ENCODE data around the gene TRIOBP. TPM values are rescaled to one million over a fixed set of nuclear protein-coding genes. Genes with fewer than 3 reads are reported as not detected.

The TRIOBP gene
- total and polyA plus RNA-seq, 2 donors from 2014 or later: 32.1 to 125 TPM

- no peak overlapping the region for H3K27ac ChIP-seq (ENCODE audit: low read depth in 2 of 2, low read length in 2 of 2)
Observed at GRCh38 chr22:37744589-37744988, 47.7 kb downstream of the TRIOBP start.

GRCh38 chr22:37745548-37746365, 48.9 kb downstream of the TRIOBP start:
- H3K36me3 ChIP-seq (ENCODE audit: control insufficient read depth in 2 of 3, insufficient read depth in 3 of 3, low read length in 3 of 3): no peaks in the 10 kb centered on the region
- H3K9me3 ChIP-seq (ENCODE audit: control insufficient read depth in 2 of 3, insufficient read depth in 1 of 3, low read length in 3 of 3): no peaks in the 10 kb centered on the region
- peak overlapping the region; percentile 59 to 79 (median 79) for H3K4me3 ChIP-seq (ENCODE audit: low read length in 3 of 3)
- H3K9ac ChIP-seq (ENCODE audit: low read length in 3 of 3): peak overlapping the region; percentile 6 to 88 (median 72)
- peaks cover 2 to 38% (median 23%) of the 10 kb centered on the region in 3 donors for H3K4me1 ChIP-seq (ENCODE audit: control insufficient read depth in 2 of 3, insufficient read depth in 2 of 3, low read depth in 1 of 3, low read length in 3 of 3)
- peak overlapping the region; percentile 11 to 89 for H3K27ac ChIP-seq (ENCODE audit: low read depth in 2 of 2, low read length in 2 of 2)
- no peaks in the 10 kb centered on the region for H3K27me3 ChIP-seq (ENCODE audit: control insufficient read depth, insufficient read depth, low read length)
- DNase-seq (peak; percentile 92 to 97 (median 95)), FAIRE-seq (no peak)
- no peak for TF ChIP-seq CTCF (IDR thresholded peaks at IDR 0.05; ENCODE audit: borderline replicate concordance, extremely low read depth, insufficient read depth)
- intact Hi-C loops (cut with DNase I): no loop called here

More at GRCh38 chr22:37744589-37744988, 47.7 kb downstream of the TRIOBP start:
- FAIRE-seq (no peak), DNase-seq (no peak)
- H3K4me3 ChIP-seq (ENCODE audit: low read length in 3 of 3): no peak overlapping the region
- intact Hi-C loops (cut with DNase I): no loop called here
- no peaks in the 10 kb centered on the region for H3K9me3 ChIP-seq (ENCODE audit: control insufficient read depth in 2 of 3, insufficient read depth in 1 of 3, low read length in 3 of 3)
- no peak overlapping the region for H3K9ac ChIP-seq (ENCODE audit: low read length in 3 of 3)
- no peaks in the 10 kb centered on the region for H3K27me3 ChIP-seq (ENCODE audit: control insufficient read depth, insufficient read depth, low read length)
- H3K4me1 ChIP-seq (ENCODE audit: control insufficient read depth in 2 of 3, insufficient read depth in 2 of 3, low read depth in 1 of 3, low read length in 3 of 3): peaks cover 2 to 27% (median 13%) of the 10 kb centered on the region in 3 donors
- no peaks in the 10 kb centered on the region for H3K36me3 ChIP-seq (ENCODE audit: control insufficient read depth in 2 of 3, insufficient read depth in 3 of 3, low read length in 3 of 3)
- no peak for TF ChIP-seq CTCF (IDR thresholded peaks at IDR 0.05; ENCODE audit: borderline replicate concordance, extremely low read depth, insufficient read depth)

- intact Hi-C loops (cut with DNase I): no loop called here
- Histone ChIP-seq H3K9me3 (ENCODE audit: control insufficient read depth in 2 of 3, insufficient read depth in 1 of 3, low read length in 3 of 3) (no peaks in the 10 kb centered on the region), H3K9ac (ENCODE audit: low read length in 3 of 3) (peak overlapping the region; percentile 65 to 92 (median 85)), H3K27me3 (ENCODE audit: control insufficient read depth, insufficient read depth, low read length) (no peaks in the 10 kb centered on the region), H3K4me1 (ENCODE audit: control insufficient read depth in 2 of 3, insufficient read depth in 2 of 3, low read depth in 1 of 3, low read length in 3 of 3) (peaks cover 2 to 43% (median 24%) of the 10 kb centered on the region in 3 donors), H3K27ac (ENCODE audit: low read depth in 2 of 2, low read length in 2 of 2) (peak overlapping the region; percentile 85 to 89), H3K36me3 (ENCODE audit: control insufficient read depth in 2 of 3, insufficient read depth in 3 of 3, low read length in 3 of 3) (no peaks in the 10 kb centered on the region), H3K4me3 (ENCODE audit: low read length in 3 of 3) (peak overlapping the region; percentile 77 to 89 (median 81))
- no peak for TF ChIP-seq CTCF (IDR thresholded peaks at IDR 0.05; ENCODE audit: borderline replicate concordance, extremely low read depth, insufficient read depth)
- FAIRE-seq (no peak), DNase-seq (peak in 4 of 5 donors; percentile 36 to 75 (median 47))
Observed at GRCh38 chr22:37746366-37747079, 49.7 kb downstream of the TRIOBP start.

Measured in kidney (tissue), 14 donors.